Right lobe of liver (tissue), 4 donors: ENCODE data around the gene TNFRSF19.

Source experiments
- POLR2A ChIP-seq: fragments of 450-650 bp; IDR thresholded peaks from one replicate; pipeline ENCODE4 v1.6.1; 2017; ENCODE audit warnings: antibody characterized with exemption, mild to moderate bottlenecking
- TF ChIP-seq, protein P1 (sequence below), 4 donors: fragments of 200-600 bp in 3 of 4; fragments of 450-650 bp in 1 of 4; IDR thresholded peaks; one replicate each; pipeline versions ENCODE4 v1.5.1 to v1.8.0; 2016 to 2022; ENCODE audit warnings: antibody characterized with exemption in 4 of 4, mild to moderate bottlenecking in 2 of 4
- donor health status: DM: no; HTN: no; CAD: no.
- donor health status: DM: no; HTN: no; CAD: no.
- donor health status: DM: no; HTN: yes; CAD: no.

DNA sequence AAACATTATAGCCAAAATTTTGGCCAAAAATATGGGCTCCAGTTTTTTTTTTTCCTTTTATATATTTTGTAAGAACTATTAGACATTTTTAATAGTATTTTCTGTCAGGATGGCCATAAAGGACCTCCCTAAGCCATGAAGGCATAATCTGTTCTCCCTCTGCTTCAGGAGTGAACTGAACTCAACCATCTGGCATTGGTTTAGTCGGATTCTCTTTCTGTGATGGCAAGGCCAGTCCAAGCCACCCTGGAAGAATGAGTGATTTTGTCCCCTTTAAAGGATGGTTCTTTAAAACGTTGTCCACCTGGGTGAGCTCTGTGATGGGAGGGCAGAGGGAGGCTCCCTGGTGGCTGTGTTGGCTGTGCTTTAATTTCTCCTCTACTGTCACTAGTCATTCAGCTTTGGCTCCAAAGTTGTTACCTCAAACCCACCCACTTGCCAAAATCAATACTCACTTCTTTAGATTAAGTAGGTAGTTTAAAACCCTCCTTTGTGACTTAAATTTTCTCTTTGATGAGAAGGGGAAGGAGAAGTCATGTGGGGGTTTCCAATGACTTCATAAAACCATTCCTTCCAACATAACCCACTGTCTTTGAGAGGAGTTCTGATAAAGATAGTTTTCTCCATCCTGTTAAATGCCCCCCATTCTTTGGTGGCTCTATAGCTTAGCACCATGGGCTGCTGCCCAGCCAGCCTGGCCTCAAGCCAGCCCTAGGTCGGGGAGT, 4.4 kb downstream of the TNFRSF19 start:
- TF ChIP-seq, protein P1, sequence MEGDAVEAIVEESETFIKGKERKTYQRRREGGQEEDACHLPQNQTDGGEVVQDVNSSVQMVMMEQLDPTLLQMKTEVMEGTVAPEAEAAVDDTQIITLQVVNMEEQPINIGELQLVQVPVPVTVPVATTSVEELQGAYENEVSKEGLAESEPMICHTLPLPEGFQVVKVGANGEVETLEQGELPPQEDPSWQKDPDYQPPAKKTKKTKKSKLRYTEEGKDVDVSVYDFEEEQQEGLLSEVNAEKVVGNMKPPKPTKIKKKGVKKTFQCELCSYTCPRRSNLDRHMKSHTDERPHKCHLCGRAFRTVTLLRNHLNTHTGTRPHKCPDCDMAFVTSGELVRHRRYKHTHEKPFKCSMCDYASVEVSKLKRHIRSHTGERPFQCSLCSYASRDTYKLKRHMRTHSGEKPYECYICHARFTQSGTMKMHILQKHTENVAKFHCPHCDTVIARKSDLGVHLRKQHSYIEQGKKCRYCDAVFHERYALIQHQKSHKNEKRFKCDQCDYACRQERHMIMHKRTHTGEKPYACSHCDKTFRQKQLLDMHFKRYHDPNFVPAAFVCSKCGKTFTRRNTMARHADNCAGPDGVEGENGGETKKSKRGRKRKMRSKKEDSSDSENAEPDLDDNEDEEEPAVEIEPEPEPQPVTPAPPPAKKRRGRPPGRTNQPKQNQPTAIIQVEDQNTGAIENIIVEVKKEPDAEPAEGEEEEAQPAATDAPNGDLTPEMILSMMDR (IDR thresholded peaks at IDR 0.05), result no peak
- no peak for TF ChIP-seq POLR2A
